Ishikawa (cell line): ENCODE data around the gene P3H2.

Source experiments
- CEBPB ChIP-seq: IDR thresholded peaks from 2 replicates; pipeline ENCODE4 v1.6.1; 2012
- CREB1 ChIP-seq: IDR thresholded peaks from 2 replicates; pipeline ENCODE4 v1.6.1; 2012; ENCODE audit warnings: low read depth
- EGR1 ChIP-seq: IDR thresholded peaks from 2 replicates; pipeline ENCODE4 v1.6.1; 2012
- EP300 ChIP-seq: IDR thresholded peaks from 2 replicates; pipeline ENCODE4 v1.6.1; 2012; ENCODE audit warnings: borderline replicate concordance
- FOXM1 ChIP-seq: IDR thresholded peaks from 2 replicates; pipeline ENCODE4 v1.6.1; 2012; ENCODE audit warnings: low read depth, borderline replicate concordance
- NFIC ChIP-seq: IDR thresholded peaks from 2 replicates; pipeline ENCODE4 v1.6.1; 2012
- RAD21 ChIP-seq: IDR thresholded peaks from 2 replicates; pipeline ENCODE4 v1.6.1; 2012; ENCODE audit warnings: low read depth
- TAF1 ChIP-seq: IDR thresholded peaks from 2 replicates; pipeline ENCODE4 v1.6.1; 2012; ENCODE audit warnings: low read depth, mild to moderate bottlenecking
- TCF12 ChIP-seq: IDR thresholded peaks from 2 replicates; pipeline ENCODE4 v1.6.1; 2012; ENCODE audit warnings: low read depth
- TEAD4 ChIP-seq: IDR thresholded peaks from 2 replicates; pipeline ENCODE4 v1.6.1; 2012
- YY1 ChIP-seq: IDR thresholded peaks from 2 replicates; pipeline ENCODE4 v1.6.1; 2012; ENCODE audit warnings: low read depth
- ZBTB7A ChIP-seq: IDR thresholded peaks from 2 replicates; pipeline ENCODE4 v1.6.1; 2012; ENCODE audit warnings: low read depth
- TF ChIP-seq, protein P1 (sequence below): IDR thresholded peaks from 2 replicates; pipeline ENCODE4 v1.6.1; 2012; ENCODE audit warnings: low read depth, mild to moderate bottlenecking
- TF ChIP-seq, protein P2 (sequence below): IDR thresholded peaks from 2 replicates; pipeline ENCODE4 v1.6.1; 2012
- TF ChIP-seq, protein P3 (sequence below): IDR thresholded peaks from 2 replicates; pipeline ENCODE4 v1.6.1; 2012

The P3H2 gene

DNA sequence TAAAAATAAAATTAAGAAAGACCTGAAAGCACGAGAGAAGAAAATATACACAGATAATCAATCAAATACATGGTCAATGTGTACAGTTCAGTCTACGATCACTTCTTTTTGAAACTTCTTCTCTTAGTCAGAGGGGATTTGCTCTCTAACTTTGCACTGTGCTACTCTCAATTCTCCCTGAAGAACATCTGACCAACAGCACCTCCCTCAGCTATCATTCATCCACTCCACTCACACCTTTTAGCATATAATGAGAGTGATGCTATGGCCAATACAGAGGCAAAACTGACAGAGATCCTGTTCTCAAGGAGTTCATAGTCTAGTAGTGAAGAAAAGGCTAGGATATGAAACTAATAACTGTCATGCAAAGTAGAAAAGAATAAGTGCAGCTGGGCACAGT, 45.9 kb downstream of the P3H2 start:
- TF ChIP-seq EGR1 (no peak), YY1 (no peak), ZBTB7A (no peak), RAD21 (no peak), NFIC (no peak), TAF1 (no peak), CREB1 (no peak), CEBPB (no peak), TEAD4 (no peak), FOXM1 (no peak), EP300 (no peak), TCF12 (no peak)
- TF ChIP-seq, protein P1, sequence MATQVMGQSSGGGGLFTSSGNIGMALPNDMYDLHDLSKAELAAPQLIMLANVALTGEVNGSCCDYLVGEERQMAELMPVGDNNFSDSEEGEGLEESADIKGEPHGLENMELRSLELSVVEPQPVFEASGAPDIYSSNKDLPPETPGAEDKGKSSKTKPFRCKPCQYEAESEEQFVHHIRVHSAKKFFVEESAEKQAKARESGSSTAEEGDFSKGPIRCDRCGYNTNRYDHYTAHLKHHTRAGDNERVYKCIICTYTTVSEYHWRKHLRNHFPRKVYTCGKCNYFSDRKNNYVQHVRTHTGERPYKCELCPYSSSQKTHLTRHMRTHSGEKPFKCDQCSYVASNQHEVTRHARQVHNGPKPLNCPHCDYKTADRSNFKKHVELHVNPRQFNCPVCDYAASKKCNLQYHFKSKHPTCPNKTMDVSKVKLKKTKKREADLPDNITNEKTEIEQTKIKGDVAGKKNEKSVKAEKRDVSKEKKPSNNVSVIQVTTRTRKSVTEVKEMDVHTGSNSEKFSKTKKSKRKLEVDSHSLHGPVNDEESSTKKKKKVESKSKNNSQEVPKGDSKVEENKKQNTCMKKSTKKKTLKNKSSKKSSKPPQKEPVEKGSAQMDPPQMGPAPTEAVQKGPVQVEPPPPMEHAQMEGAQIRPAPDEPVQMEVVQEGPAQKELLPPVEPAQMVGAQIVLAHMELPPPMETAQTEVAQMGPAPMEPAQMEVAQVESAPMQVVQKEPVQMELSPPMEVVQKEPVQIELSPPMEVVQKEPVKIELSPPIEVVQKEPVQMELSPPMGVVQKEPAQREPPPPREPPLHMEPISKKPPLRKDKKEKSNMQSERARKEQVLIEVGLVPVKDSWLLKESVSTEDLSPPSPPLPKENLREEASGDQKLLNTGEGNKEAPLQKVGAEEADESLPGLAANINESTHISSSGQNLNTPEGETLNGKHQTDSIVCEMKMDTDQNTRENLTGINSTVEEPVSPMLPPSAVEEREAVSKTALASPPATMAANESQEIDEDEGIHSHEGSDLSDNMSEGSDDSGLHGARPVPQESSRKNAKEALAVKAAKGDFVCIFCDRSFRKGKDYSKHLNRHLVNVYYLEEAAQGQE = no peak
- TF ChIP-seq, protein P2, sequence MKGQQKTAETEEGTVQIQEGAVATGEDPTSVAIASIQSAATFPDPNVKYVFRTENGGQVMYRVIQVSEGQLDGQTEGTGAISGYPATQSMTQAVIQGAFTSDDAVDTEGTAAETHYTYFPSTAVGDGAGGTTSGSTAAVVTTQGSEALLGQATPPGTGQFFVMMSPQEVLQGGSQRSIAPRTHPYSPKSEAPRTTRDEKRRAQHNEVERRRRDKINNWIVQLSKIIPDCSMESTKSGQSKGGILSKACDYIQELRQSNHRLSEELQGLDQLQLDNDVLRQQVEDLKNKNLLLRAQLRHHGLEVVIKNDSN = no peak
- TF ChIP-seq, protein P3, sequence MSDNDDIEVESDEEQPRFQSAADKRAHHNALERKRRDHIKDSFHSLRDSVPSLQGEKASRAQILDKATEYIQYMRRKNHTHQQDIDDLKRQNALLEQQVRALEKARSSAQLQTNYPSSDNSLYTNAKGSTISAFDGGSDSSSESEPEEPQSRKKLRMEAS = no peak

DNA sequence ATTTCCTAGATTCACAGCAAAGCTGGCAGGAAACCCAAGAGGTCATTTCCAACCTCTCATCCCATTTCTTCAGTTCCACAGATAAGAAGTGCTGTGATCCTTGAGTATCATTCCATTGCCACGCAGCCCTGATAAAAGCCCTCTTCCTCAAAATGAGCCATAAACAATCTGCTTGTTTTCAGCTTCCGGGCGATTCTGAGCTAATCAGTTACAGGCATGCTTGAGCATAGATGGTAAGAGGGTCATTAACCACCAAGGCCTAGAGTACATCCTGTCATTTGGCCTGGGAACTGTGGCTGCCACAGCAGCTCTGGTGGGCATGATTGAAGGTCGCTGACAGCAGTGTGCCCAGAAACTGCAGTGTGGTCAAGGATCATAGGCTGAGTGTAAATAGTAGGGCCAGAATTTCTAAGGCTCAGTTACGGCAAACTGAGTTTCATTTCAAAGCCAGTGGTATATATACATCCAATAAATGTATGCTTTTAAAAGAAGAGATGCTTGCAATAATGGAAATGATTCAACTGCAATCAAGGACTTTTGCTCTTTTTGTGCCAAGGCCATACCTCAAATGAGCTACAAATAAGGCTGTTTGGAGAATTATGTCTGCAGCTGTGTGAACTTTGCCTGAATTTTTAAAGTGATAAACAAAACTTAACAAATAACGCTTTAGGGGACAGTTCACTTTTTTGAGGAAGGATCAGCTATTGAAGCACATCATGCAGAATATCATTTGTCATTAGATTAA, 47.3 kb downstream of the P3H2 start:
- TF ChIP-seq EP300 = no peak
- TF ChIP-seq, protein P2 = no peak
- no peak for TF ChIP-seq EGR1
- no peak for TF ChIP-seq CEBPB
- TF ChIP-seq ZBTB7A = no peak
- no peak for TF ChIP-seq NFIC
- no peak for TF ChIP-seq TCF12
- TF ChIP-seq RAD21 = no peak
- TF ChIP-seq TEAD4 = no peak
- TF ChIP-seq, protein P1 = no peak
- no peak for TF ChIP-seq FOXM1
- no peak for TF ChIP-seq TAF1
- TF ChIP-seq CREB1 = no peak
- TF ChIP-seq YY1 = no peak
- TF ChIP-seq, protein P3 = no peak

DNA sequence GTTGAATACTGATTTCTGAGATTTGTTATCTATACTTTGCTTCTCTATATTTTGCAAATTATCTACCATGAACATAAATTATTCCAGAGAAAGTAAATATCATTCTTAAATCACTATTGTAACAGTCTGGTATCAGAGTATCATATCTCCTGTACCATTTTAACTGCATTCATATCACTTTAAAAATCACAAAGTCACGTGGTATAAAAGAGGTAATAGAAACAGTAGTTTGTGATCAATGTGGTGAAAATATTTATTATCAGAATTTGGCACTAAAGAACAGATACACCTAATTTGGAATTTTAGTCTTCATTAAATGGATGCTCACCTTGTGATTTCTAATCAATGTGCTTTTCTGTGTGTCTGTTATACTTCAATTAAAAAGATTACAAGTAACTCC, 47.8 kb downstream of the P3H2 start:
- TF ChIP-seq TAF1 = no peak
- no peak for TF ChIP-seq RAD21
- TF ChIP-seq ZBTB7A = no peak
- no peak for TF ChIP-seq EP300
- TF ChIP-seq TCF12 = no peak
- TF ChIP-seq EGR1 = no peak
- TF ChIP-seq FOXM1 = no peak
- TF ChIP-seq, protein P3 = no peak
- TF ChIP-seq, protein P1 = no peak
- TF ChIP-seq TEAD4 = no peak
- TF ChIP-seq, protein P2 = no peak
- TF ChIP-seq NFIC = no peak
- no peak for TF ChIP-seq CREB1
- no peak for TF ChIP-seq CEBPB
- no peak for TF ChIP-seq YY1
